Right lobe of liver (tissue), 6 donors: Measurements from ENCODE around the gene GBP3. TPM values are rescaled to one million over a fixed set of nuclear protein-coding genes. Genes with fewer than 3 reads are reported as not detected.
A peak's percentile ranks its signal among the peaks of the same experiment; 100 is the strongest.

Experiments
- ATAC-seq, 4 donors: fragments of 200-7000 bp; cut with Tn5 transposase; one replicate each; pipeline ENCODE4 v1.9.1; 2020; ENCODE audit warnings: mild to moderate bottlenecking in 4 of 4, moderate library complexity in 4 of 4
- DNase-seq, 3 donors: peaks; one replicate each; pipeline ENCODE4 v3.0.0-alpha.2; 2020
- H3K27ac ChIP-seq, 3 donors: fragments of 200-600 bp; one replicate each; pipeline ENCODE4 v1.8.0; 2022
- H3K27me3 ChIP-seq, 2 donors: fragments of 200-600 bp; one replicate each; pipeline ENCODE4 v1.8.0; 2022
- H3K36me3 ChIP-seq, 4 donors: fragments of 200-600 bp; sonication (generic) in 1 of 4; one replicate each; pipeline versions ENCODE4 v1.5.1 to v1.8.0; 2017 to 2022; ENCODE audit warnings: control low read depth in 1 of 4
- H3K4me1 ChIP-seq, 4 donors: fragments of 200-600 bp; sonication (generic) in 1 of 4; one replicate each; pipeline versions ENCODE4 v1.5.1 to v1.8.0; 2017 to 2022; ENCODE audit warnings: control low read depth in 1 of 4
- H3K4me3 ChIP-seq, 3 donors: fragments of 200-600 bp; one replicate each; pipeline ENCODE4 v1.8.0; 2022
- H3K9me3 ChIP-seq, 4 donors: fragments of 200-600 bp; sonication (generic) in 1 of 4; one replicate each; pipeline versions ENCODE4 v1.5.1 to v1.8.0; 2017 to 2022; ENCODE audit warnings: control low read depth in 1 of 4
- POLR2A ChIP-seq: fragments of 450-650 bp; IDR thresholded peaks from one replicate; pipeline ENCODE4 v1.6.1; 2017; ENCODE audit warnings: antibody characterized with exemption, mild to moderate bottlenecking
- WGBS: methylation state at CpG from one replicate; pipeline ENCODE4 v1.1.6; 2018; ENCODE audit warnings: low coverage, low lambda C conversion rate; ENCODE audit not compliant: insufficient coverage; ENCODE audit errors: missing lambda C conversion rate; 5-methylcytosine and 5-hydroxymethylcytosine counted together
- intact Hi-C, 2 donors: fragments of 100-400 bp; cut with DNase I; formaldehyde crosslinking; loops; one replicate each; pipeline versions ENCODE4 v1.11.2 to v1.14.1; 2022
- total RNA-seq, 6 experiments: library from RNA; depleted of rRNA in 2 of 6; stranded (reverse); fragments of >200 nt in 2 of 6; fragmentation: NEBNext Ultra II Directional in 3 of 6; extraction: Animal tissue kit (Norgen Biotek cat#: 25700) in 3 of 6; gene quantifications; one replicate each; pipeline versions ENCODE4 v1.1.0 to v1.2.4, GENCODE V29; 2016 to 2023
- TF ChIP-seq, protein P1 (sequence below), 4 donors: fragments of 200-600 bp in 3 of 4; fragments of 450-650 bp in 1 of 4; IDR thresholded peaks; one replicate each; pipeline versions ENCODE4 v1.5.1 to v1.8.0; 2016 to 2022; ENCODE audit warnings: antibody characterized with exemption in 4 of 4, mild to moderate bottlenecking in 2 of 4
- donor health status: DM: no; HTN: yes; CAD: no.
- donor health status: DM: no; HTN: no; CAD: no.
- donor health status: DM: no; HTN: no; CAD: no.
- donor health status: DM: no; HTN: yes; CAD: no.
- donor health status: DM: no; HTN: yes; CAD: no.

The GBP3 gene
- total RNA-seq, 6 experiments from 2014 or later, result 4.3 to 24.6 (median 11.7) TPM

DNA sequence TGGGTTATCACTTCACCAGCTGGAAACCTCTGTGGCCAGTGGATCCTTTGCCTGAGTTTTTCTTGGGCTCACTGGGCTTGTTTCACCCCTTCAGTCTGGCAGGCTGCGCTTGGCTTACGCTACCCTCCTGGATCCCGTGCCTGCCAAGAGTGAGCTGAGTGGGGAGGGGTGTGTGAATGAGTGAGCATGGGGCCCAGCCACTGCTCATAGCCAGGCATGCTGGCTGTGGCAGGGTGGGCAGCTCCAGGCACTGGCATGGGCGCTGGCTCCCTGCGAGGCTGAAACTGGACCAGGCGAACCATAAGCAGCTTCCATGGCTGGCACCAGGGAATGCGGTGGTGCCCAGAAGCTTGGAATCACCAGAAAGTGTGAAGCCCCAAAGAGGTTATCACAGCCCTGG is 19.8 kb upstream of the GBP3 start:
- DNase-seq (no peak), ATAC-seq (no peak)
- TF ChIP-seq, protein P1, sequence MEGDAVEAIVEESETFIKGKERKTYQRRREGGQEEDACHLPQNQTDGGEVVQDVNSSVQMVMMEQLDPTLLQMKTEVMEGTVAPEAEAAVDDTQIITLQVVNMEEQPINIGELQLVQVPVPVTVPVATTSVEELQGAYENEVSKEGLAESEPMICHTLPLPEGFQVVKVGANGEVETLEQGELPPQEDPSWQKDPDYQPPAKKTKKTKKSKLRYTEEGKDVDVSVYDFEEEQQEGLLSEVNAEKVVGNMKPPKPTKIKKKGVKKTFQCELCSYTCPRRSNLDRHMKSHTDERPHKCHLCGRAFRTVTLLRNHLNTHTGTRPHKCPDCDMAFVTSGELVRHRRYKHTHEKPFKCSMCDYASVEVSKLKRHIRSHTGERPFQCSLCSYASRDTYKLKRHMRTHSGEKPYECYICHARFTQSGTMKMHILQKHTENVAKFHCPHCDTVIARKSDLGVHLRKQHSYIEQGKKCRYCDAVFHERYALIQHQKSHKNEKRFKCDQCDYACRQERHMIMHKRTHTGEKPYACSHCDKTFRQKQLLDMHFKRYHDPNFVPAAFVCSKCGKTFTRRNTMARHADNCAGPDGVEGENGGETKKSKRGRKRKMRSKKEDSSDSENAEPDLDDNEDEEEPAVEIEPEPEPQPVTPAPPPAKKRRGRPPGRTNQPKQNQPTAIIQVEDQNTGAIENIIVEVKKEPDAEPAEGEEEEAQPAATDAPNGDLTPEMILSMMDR (IDR thresholded peaks at IDR 0.05), result no peak
- no peak for TF ChIP-seq POLR2A
- no CpG with 5 or more reads among the region's 7 CpGs for WGBS
- Histone ChIP-seq H3K27ac (no peak overlapping the region), H3K4me3 (no peak overlapping the region), H3K4me1 (peaks cover 0 to 15% (median 7%) of the 10 kb centered on the region in 4 donors), H3K36me3 (no peaks in the 10 kb centered on the region), H3K27me3 (no peaks in the 10 kb centered on the region), H3K9me3 (no peaks in the 10 kb centered on the region)
- intact Hi-C loops, result no loop called here

DNA sequence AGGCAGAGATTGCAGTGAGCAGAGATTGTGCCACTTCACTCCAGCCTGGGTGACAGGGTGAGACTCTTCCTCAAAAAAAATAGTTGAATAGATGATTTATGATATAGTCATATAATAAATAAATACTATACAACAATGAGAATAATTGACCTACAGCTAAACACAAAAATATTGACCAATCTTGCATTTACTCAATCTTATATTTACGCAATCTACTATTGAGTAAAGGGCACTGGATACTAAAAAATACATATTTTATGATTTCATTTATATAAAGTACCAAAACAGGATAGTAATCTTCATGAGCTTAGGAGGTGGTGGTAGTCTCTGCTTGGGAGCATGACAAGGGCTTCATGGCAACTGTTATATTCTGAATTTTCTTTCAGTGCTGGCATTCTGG is 19.1 kb upstream of the GBP3 start:
- H3K27me3 ChIP-seq, result no peaks in the 10 kb centered on the region
- 89% methylated on average over 1 of the region's 1 CpG for WGBS
- H3K4me1 ChIP-seq, result peaks cover 0 to 15% (median 7%) of the 10 kb centered on the region in 4 donors
- ATAC-seq, result no peak
- no peak for TF ChIP-seq POLR2A
- TF ChIP-seq, protein P1 (IDR thresholded peaks at IDR 0.05), result no peak
- intact Hi-C loops, result no loop called here
- no peak overlapping the region for H3K27ac ChIP-seq
- no peaks in the 10 kb centered on the region for H3K36me3 ChIP-seq
- DNase-seq, result no peak
- no peak overlapping the region for H3K4me3 ChIP-seq
- H3K9me3 ChIP-seq, result no peaks in the 10 kb centered on the region

DNA sequence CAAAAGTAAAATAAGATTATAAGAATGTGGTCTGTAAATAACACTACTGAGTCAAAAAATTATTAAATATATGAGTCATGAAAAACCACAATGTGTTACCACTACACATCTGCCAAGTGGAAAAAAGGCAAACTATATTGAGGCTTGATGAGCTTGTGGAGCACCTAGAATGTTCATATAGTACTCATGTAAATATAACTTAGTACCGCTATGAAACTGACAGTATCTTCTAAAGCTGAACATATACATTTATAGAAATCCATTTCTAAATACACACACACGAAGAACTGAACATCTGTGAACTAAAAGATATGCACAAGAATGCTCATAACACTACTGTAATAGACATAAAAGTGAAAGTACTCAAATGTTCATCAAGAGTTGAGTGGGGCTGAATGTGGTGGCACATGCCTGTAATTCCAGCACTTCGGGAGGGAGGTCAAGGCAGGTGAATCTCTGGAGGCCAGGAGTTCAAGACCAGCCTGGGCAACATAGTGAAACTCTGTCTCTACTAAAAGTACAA is 18.5 kb upstream of the GBP3 start:
- no peaks in the 10 kb centered on the region for H3K27me3 ChIP-seq
- H3K9me3 ChIP-seq, result no peaks in the 10 kb centered on the region
- H3K27ac ChIP-seq, result no peak overlapping the region
- H3K36me3 ChIP-seq, result no peaks in the 10 kb centered on the region
- DNase-seq (no peak), ATAC-seq (no peak)
- no peak overlapping the region for H3K4me3 ChIP-seq
- 80% methylated on average over 3 of the region's 3 CpGs for WGBS
- TF ChIP-seq, protein P1 (IDR thresholded peaks at IDR 0.05), result no peak
- no peak for TF ChIP-seq POLR2A
- intact Hi-C loops, result no loop called here
- peaks cover 0 to 15% (median 7%) of the 10 kb centered on the region in 4 donors for H3K4me1 ChIP-seq

DNA sequence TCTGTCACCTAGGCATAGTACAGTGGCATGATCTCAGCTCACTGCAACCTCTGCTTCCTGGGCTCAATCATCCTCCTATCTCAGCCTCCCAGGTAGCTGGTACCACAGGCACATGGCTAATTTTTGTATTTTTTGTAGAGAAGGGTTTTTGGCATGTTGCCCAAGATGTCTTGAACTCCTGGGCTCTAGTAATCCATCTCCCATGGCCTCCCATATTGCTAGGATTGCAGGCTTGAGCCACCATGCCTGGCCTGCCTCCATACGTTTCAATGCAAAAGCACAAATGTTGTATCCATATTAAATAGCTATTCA is 17.6 kb upstream of the GBP3 start:
- Histone ChIP-seq H3K36me3 (no peaks in the 10 kb centered on the region), H3K4me1 (peaks cover 0 to 9% (median 3%) of the 10 kb centered on the region in 4 donors), H3K27ac (no peak overlapping the region), H3K4me3 (no peak overlapping the region), H3K9me3 (no peaks in the 10 kb centered on the region), H3K27me3 (no peaks in the 10 kb centered on the region)
- DNase-seq (no peak), ATAC-seq (no peak)
- 89% methylated on average over 1 of the region's 1 CpG for WGBS
- intact Hi-C loops, result no loop called here
- no peak for TF ChIP-seq POLR2A
- TF ChIP-seq, protein P1 (IDR thresholded peaks at IDR 0.05), result no peak

DNA sequence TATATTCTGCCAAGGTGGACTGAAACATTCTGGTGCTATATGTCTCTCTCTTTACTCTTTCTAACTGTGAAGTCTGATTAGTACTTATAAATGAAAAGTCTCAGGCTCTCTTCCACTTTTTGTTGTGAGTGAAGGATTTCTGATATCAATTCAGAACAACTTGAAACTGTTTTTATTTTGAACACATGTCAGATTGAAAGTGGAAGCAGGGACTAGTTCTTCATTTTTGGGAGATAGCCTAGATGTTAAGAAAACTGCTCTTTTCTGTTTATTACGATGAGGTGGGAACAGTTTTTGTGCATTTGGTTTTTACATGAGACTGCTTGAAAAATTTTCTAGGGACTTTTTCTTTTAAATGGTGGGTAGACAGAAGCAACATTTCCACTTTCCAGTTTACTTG is 14.5 kb upstream of the GBP3 start:
- no peaks in the 10 kb centered on the region for H3K27me3 ChIP-seq
- no peaks in the 10 kb centered on the region for H3K36me3 ChIP-seq
- H3K4me1 ChIP-seq, result no peaks in the 10 kb centered on the region
- peak in 1 of 4 donors; percentile 34 for ATAC-seq
- H3K27ac ChIP-seq, result no peak overlapping the region
- H3K9me3 ChIP-seq, result no peaks in the 10 kb centered on the region
- 63% methylated on average over 1 of the region's 1 CpG for WGBS
- DNase-seq, result no peak
- intact Hi-C loops, result no loop called here
- H3K4me3 ChIP-seq, result no peak overlapping the region
- TF ChIP-seq POLR2A, result no peak
- TF ChIP-seq, protein P1 (IDR thresholded peaks at IDR 0.05), result no peak
